SK-N-SH treated with all-trans-retinoic acid at 6 μM for 48 hours (cell line): ENCODE measurements around the gene MS4A18.

Experiments
- ARNTL ChIP-seq: fragments of 450-650 bp; formaldehyde crosslinking; IDR thresholded peaks from 2 replicates; pipeline ENCODE4 v1.5.0; 2020; ENCODE audit warnings: low read depth, mild to moderate bottlenecking, moderate library complexity, borderline replicate concordance
- PATZ1 ChIP-seq: fragments of 250-450 bp; sonication (Bioruptor Pico); IDR thresholded peaks from 2 replicates; pipeline ENCODE4 v1.8.0; 2020; ENCODE audit warnings: mild to moderate bottlenecking, moderate library complexity, borderline replicate concordance
- TOX ChIP-seq: fragments of 250-450 bp; sonication (Bioruptor Pico); IDR thresholded peaks from 2 replicates; pipeline ENCODE4 v1.8.0; 2021; ENCODE audit warnings: mild to moderate bottlenecking, moderate library complexity, borderline replicate concordance

DNA sequence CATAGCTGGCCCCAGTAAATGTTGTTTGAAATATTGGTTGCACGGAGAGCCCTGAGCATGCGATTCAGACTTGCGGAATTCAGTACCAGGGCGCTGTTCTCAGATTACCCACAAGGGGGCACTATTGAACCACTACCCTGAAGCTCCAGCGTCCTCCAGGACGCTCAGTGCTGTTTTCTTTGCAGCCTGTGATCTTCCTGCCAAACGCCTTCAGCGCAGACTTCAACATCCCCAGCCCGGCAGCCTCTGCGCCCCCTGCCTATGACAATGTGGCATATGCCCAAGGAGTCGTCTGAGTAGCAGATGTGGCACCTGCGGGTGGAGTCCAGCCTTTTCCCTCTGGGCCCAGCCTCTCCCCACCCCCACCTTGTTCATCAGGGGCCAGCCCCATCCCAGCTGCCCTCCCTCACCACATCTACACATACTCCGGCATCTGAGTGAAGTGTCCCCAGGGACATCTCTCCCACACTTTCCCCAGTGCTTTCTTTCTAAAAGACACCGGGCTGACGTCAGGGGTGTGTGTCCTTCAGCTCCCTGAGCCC lies 51.0 kb downstream of the MS4A18 start:
- TF ChIP-seq PATZ1 (CRISPR knock-in tag), result no peak
- TF ChIP-seq ARNTL (CRISPR knock-in tag), result no peak
- TF ChIP-seq TOX (CRISPR knock-in tag), result no peak
